Caki2 (cell line): ENCODE data around the gene GH1. TPM values are rescaled to one million over a fixed set of nuclear protein-coding genes. Genes with fewer than 3 reads are reported as not detected.
A peak's percentile ranks its signal among the peaks of the same experiment; 100 is the strongest.
"Not testable (repeated sequence)": the region's sequence is repeated elsewhere in the genome, so short reads cannot be mapped to it uniquely, and the experiment has no call there.

Experiments
- DNase-seq: peaks from one replicate; pipeline ENCODE4 v3.0.0-alpha.2; 2015; ENCODE audit warnings: low read depth
- in situ Hi-C: cut with HindIII; loops from 2 replicates; pipeline ENCODE4 v1.10.0; 2016; ENCODE audit warnings: low sequenced_read_pairs, low pct_unique_long_range_greater_than_20kb, mixed read lengths
- total RNA-seq: library from RNA; depleted of rRNA; stranded (reverse); fragments of >200 nt; shearing (Covaris generic); gene quantifications from 2 replicates; pipeline ENCODE4 v1.2.3, GENCODE V29; 2014; ENCODE audit warnings: low replicate concordance; rRNA removed

GH1 gene
- total RNA-seq, 1 experiment from 2014 or later: not detected

DNA sequence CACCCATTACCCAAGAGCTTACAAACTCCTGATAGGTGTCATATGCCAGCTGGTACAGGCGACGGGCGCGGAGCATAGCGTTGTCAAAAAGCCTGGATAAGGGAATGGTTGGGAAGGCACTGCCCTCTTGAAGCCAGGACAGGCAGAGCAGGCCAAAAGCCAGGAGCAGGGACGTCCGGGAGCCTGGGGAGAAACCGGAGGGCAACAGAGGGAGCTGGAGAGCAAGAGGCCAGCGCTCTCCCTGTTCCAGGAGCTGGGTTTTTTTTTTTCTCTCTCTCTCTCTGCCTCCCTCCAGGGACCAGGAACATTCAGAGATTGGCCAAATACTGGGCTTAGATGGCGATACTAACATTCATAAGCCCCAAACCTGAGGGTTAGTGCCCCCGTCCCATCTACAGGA is 37.3 kb downstream of the GH1 start:
- DNase-seq, in situ Hi-C loops: not testable (repeated sequence)

DNA sequence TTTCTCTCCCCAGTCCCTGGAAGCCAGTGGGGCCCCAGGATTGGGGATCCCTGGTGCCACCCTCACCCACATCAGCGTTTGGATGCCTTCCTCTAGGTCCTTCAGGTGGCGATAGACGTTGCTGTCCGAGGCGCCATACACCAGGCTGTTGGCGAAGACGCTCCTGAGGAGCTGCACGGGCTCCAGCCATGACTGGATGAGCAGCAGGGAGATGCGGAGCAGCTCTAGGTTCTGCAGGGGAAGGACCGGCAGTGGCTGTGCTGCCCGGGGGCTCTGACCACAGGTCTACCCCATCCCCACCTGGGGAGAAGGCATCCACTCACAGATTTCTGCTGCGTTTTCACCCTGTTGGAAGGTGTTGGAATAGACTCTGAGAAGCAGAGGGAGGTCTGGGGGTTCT is 37.9 kb downstream of the GH1 start:
- in situ Hi-C loops: no loop called here
- DNase-seq: no peak

DNA sequence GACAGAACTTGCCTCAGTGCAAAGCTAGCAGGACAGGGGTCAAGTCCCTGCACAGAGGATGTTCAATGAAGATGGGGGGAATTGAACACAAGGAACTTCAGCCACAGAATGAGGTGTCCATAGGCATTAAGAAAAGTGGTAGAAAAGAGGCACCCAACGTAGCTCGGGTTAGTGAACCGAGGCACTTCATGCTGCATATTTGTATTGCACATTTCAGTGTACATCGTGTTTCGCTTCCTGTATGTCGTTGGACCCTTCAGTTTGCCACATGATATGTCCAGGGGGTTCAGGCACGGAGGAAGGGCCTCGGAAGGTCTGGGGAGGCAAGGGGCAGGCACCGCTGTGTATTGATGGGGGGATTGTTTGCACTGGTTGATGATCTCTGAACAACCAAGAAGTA is 40.2 kb downstream of the GH1 start:
- in situ Hi-C loops: not testable (repeated sequence)

DNA sequence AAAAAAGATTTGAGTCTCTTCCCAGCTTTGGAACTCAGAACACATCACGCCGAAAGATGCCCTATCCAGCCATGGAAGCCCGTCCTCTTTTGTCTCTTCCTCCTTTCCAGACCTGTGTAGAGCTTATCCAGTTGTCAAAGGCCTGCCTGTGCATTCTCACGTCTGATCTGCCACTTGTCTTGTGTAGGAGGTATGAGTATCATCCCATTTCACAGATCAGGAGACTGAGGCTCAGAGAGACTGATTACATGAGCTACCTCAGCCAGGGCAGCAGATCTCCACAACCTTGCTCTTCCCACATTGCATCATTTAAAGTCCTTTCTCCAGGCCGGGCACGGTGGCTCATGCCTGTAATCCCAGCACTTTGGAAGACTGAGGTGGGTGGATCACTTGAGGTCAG is 43.9 kb downstream of the GH1 start:
- in situ Hi-C loops, DNase-seq: not testable (repeated sequence)

More for the DNA sequence above, 40.2 kb downstream of the GH1 start:
- DNase-seq: not testable (repeated sequence)

DNA sequence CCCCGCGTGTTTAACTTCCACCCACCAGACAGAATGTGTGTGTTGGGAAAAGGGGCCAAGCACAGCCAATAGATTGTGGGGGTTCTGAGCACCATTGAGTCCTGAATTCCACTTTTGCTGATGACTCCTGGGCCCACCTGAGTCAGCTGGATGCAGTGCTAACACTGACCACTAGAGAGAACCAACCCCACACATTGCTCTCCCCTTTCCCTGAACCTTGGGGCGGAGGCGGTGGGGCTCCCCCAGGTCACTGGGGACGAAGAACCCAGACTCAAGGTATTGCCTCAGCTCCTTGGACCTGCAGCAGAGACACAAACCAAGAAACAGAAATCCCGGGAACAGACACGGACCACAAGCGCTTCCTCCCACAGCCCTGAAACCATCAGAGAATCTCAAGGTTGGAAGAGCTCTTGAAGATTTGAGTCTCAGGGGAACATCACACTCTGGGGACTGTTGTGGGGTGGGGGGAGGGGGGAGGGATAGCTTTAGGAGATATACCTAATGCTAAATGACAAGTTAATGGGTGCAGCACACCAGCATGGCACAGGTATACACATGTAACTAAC is 44.5 kb downstream of the GH1 start:
- DNase-seq, in situ Hi-C loops: not testable (repeated sequence)

DNA sequence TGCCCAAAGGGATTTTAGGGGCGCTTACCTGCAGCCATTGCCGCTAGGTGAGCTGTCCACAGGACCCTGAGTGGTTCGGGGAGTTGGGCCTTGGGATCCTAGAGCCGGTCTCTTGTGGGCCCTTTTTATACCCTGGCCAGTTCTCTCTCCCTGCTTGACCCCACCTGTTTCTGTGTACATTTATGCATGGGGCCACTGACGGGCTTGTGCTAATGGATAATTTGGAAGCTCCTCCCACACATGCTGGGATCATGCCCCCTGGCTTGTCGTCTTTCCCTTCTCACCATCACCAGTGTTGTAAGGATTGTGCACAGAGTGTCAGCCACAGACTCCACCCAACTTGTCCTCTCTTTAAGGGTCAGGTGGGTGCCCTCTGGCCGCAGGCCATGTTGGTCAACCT is 45.1 kb downstream of the GH1 start, which contains the start of gene CSH2:
CSH2 (minus strand) TSS at position 101 of the 400 bp plus-strand sequence; CDS start at position 38, 63 bp downstream.
- in situ Hi-C loops, DNase-seq: not testable (repeated sequence)

DNA sequence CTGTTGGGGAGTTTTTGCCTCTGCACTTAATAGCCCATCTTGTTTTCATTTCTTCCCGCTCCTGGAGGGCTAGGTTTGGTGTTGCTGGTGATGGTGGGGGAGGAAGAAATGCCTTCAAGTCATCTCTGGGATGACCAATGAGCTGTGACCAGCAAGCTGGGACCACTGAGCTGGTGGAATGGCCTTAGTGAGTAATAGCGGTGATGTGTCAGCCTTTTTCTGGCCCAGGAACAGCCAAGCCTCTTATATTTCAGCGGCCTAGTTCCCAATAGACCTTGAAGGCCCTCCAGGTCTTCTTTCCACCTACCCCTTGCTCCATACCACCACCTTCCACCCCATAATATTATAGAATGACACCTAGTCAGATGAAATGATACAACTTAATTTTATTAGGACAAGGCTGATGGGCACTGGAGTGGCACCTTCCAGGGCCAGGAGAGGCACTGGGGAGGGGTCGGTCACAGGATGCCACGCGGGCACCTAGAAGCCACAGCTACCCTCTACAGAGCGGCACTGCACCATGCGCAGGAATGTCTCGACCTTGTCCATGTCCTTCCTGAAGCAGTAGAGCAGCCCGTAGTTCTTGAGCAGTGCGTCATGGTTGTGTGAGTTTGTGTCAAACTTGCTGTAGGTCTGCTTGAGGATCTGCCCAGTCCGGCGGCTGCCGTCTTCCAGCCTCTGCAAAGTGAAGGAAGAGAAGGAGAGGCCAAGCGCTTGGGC is 46.8 kb downstream of the GH1 start:
- DNase-seq: peak; percentile 8
- in situ Hi-C loops: not testable (repeated sequence)

DNA sequence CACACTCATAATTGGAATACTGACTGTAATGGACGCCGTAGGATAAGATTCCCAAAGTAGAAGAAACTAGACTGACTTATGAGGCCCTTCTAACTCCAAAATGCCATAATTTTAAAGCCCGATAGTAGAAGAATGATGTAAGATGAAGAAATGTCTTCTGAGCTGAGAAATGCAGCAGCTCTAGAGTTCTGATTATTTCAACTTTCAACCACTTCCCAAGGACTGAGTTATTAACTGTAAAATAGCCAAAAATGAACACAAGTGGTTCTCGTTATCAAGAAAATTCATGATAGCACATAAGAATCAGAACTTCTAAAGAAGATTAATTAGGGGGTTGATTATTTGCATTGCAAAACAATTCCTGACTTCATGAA is 48.4 kb downstream of the GH1 start:
- not testable (repeated sequence) for DNase-seq

DNA sequence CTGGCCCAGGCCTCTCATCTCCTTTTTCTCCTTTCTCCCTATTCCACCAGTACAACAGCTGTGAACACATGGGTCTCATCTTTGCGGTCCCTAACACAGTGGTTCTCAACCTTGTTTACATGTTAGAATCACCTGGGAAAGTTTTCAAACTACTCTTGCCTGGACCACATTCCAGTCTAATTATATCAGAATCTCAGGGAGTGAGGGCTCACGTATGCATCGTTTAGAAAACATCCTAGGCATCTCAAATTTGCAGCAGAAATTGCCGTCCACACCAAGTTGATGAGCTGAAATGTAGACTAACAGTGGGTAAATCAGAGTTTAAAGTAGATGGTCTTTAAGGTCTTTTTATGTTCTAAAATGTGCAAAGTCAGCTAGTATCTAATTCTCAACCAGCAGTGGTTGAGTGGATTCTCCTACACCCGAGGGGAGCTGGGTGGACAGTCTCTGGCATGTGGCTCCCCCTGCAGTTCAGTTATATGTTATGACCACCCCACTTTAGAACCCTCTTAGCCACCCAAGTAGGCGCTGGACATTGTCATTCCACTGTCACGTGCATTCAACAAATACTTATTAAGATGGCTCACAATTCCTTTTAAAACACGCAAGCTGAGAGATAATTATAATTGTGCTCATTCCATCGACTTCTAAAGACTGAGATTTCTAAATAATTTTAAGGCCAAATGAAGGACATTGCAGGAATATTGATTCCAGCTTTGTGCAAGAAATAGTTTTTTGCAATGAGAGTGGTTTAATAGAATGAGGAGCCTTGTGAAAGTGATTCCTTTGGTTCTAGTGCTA is 48.9 kb downstream of the GH1 start:
- in situ Hi-C loops, DNase-seq: not testable (repeated sequence)

More for the DNA sequence above, 48.4 kb downstream of the GH1 start:
- in situ Hi-C loops: not testable (repeated sequence)

Other genes starting within 250 kb of the GH1 start
- gene LIMD2, start 218.7 kb downstream of the GH1 start, total RNA-seq: 5.5 and 6.7 TPM in 2 replicates
- gene STRADA, start 177.0 kb downstream of the GH1 start, total RNA-seq: 14.7 and 17.5 TPM in 2 replicates
- gene CCDC47, start 145.2 kb downstream of the GH1 start, total RNA-seq: 35.5 and 37.9 TPM in 2 replicates
- 18.5 and 23.7 TPM in 2 replicates for gene DDX42, start 144.7 kb downstream of the GH1 start, total RNA-seq
- gene PSMC5, start 91.4 kb downstream of the GH1 start, total RNA-seq: 108 and 120 TPM in 2 replicates
- gene FTSJ3, start 91.2 kb downstream of the GH1 start, total RNA-seq: 49.4 and 83.9 TPM in 2 replicates
- 125 and 162 TPM in 2 replicates for gene SMARCD2, start 76.2 kb downstream of the GH1 start, total RNA-seq
- not detected in 2 replicates for gene CSH2, start 45.2 kb downstream of the GH1 start, total RNA-seq
- gene GH2, start 36.9 kb downstream of the GH1 start, total RNA-seq: not detected in 2 replicates
- gene CSH1, start 22.3 kb downstream of the GH1 start, total RNA-seq: not detected in 2 replicates
- gene CSHL1, start 7.6 kb downstream of the GH1 start, total RNA-seq: not detected in 2 replicates
- gene CD79B, start 13.5 kb upstream of the GH1 start, total RNA-seq: not detected in 2 replicates
- 0.37 and 0.38 TPM in 2 replicates for gene SCN4A, start 54.1 kb upstream of the GH1 start, total RNA-seq
- gene PRR29, start 79.5 kb upstream of the GH1 start, total RNA-seq: 1.1 and 3.9 TPM in 2 replicates
- not detected in 2 replicates for gene ICAM2, start 101.8 kb upstream of the GH1 start, total RNA-seq
- 0.46 and 1.2 TPM in 2 replicates for gene ERN1, start 211.3 kb upstream of the GH1 start, total RNA-seq